KOPT-K1 (cell line): ENCODE results near the gene AKT3.

ENCODE experiments used
- H3K27ac ChIP-seq: fragments of 200-600 bp; sonication (generic); 2 replicates; pipeline ENCODE4 v1.5.1; 2016; ENCODE audit warnings: antibody characterized with exemption, mild to moderate bottlenecking, low read depth, low read length; ENCODE audit not compliant: poor library complexity, severe bottlenecking
- H3K36me3 ChIP-seq: fragments of 200-600 bp; sonication (generic); 2 replicates; pipeline ENCODE4 v1.5.1; 2017; ENCODE audit warnings: antibody characterized with exemption, mild to moderate bottlenecking, low read length, moderate library complexity; ENCODE audit not compliant: insufficient read depth
- H3K9me3 ChIP-seq: fragments of 200-600 bp; sonication (generic); 2 replicates; pipeline ENCODE4 v1.5.1; 2017; ENCODE audit warnings: antibody characterized with exemption, low read length, mild to moderate bottlenecking; ENCODE audit not compliant: insufficient read depth, poor library complexity, severe bottlenecking

Gene AKT3

GRCh38 chr1:243739335-243740003, 110.6 kb downstream of the AKT3 start:
- H3K27ac ChIP-seq: no peak overlapping the region
- peaks cover 16% of the 10 kb centered on the region for H3K9me3 ChIP-seq
- peaks cover 3% of the 10 kb centered on the region; the same call in 1 of the 2 replicates for H3K36me3 ChIP-seq

- peaks cover 7% of the 10 kb centered on the region for H3K9me3 ChIP-seq
- H3K27ac ChIP-seq: no peak overlapping the region
Observed at GRCh38 chr1:243738020-243738419, 112.0 kb downstream of the AKT3 start.

DNA sequence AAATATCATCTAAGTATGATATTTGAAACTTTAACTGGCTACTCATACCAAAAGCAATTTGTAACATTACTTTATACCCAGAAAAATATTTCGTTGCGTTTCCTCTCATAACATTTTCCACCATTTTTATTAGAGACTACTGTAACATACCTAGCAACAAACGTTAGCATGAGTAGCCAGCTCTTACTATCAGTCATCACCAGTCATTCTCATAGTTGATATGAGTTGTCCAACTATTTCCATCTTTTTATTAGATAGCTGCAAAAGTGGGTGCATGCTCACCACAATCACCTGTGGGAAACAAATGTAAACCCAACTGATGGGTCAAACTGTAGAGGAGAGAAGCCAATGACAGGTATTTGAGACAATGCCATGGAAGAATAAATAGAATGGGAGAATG, 114.6 kb downstream of the AKT3 start:
- H3K36me3 ChIP-seq: no peaks in the 10 kb centered on the region
- no peak overlapping the region for H3K27ac ChIP-seq
- peaks cover 5% of the 10 kb centered on the region for H3K9me3 ChIP-seq

More at GRCh38 chr1:243738020-243738419, 112.0 kb downstream of the AKT3 start:
- H3K36me3 ChIP-seq: peaks cover 3% of the 10 kb centered on the region; the same call in 1 of the 2 replicates

GRCh38 chr1:243734308-243734695, 115.7 kb downstream of the AKT3 start:
- Histone ChIP-seq H3K9me3 (peaks cover 11% of the 10 kb centered on the region), H3K27ac (no peak overlapping the region), H3K36me3 (no peaks in the 10 kb centered on the region; the same call in 1 of the 2 replicates)

GRCh38 chr1:243733670-243734307, 116.3 kb downstream of the AKT3 start:
- H3K27ac ChIP-seq: no peak overlapping the region
- H3K9me3 ChIP-seq: peaks cover 11% of the 10 kb centered on the region

DNA sequence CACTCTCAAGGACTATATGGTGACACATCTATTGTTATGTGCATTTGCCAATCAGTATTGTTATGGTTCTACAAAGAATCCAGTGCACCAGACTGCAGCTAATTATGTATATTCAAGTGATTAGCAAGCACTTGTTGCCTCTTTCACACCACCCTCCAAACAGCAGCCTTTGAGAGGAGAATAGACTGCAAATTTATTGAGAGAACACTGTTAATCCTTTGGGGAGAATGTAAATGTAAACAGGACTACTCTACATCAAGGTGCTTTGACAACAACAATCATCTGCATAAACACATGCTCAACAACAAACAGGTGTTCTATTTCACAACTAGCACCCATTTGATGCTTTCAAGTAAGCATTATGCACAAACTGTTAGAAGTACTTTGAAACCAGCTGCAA, 117.4 kb downstream of the AKT3 start:
- no peaks in the 10 kb centered on the region; the same call in 1 of the 2 replicates for H3K36me3 ChIP-seq
- H3K27ac ChIP-seq: no peak overlapping the region
- H3K9me3 ChIP-seq: peaks cover 11% of the 10 kb centered on the region

More at GRCh38 chr1:243733670-243734307, 116.3 kb downstream of the AKT3 start:
- H3K36me3 ChIP-seq: no peaks in the 10 kb centered on the region; the same call in 1 of the 2 replicates

GRCh38 chr1:243731974-243732625, 117.9 kb downstream of the AKT3 start:
- Histone ChIP-seq H3K27ac (no peak overlapping the region), H3K36me3 (no peaks in the 10 kb centered on the region; the same call in 1 of the 2 replicates), H3K9me3 (peaks cover 11% of the 10 kb centered on the region)

- H3K36me3 ChIP-seq: no peaks in the 10 kb centered on the region; the same call in 1 of the 2 replicates
- H3K27ac ChIP-seq: no peak overlapping the region
- H3K9me3 ChIP-seq: peaks cover 11% of the 10 kb centered on the region
Observed at GRCh38 chr1:243731301-243731891, 118.6 kb downstream of the AKT3 start.

- Histone ChIP-seq H3K36me3 (no peaks in the 10 kb centered on the region; the same call in 1 of the 2 replicates), H3K9me3 (peaks cover 11% of the 10 kb centered on the region), H3K27ac (no peak overlapping the region)
Observed at GRCh38 chr1:243730487-243731150, 119.4 kb downstream of the AKT3 start.

DNA sequence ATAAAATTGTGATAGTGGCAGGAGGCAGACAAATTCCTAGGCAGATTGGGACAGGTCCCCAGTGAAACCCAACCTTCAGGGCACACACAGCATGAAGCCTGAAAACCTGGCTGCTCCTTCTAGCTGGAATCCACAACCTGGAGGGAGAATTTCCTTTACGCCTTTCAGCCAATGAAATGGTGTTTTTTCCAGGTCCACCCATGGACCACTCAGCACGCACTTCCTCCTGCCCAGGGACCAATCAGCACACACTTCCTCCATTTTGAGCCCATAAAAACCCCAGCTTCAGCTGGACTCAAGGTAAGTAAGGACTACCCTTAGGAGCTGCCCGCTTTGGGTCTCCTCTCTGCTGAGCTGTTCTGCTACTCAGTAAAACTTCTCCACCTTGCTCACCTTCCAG, 120.1 kb downstream of the AKT3 start:
- H3K9me3 ChIP-seq: peaks cover 11% of the 10 kb centered on the region
- no peaks in the 10 kb centered on the region; the same call in 1 of the 2 replicates for H3K36me3 ChIP-seq
- no peak overlapping the region for H3K27ac ChIP-seq

- Histone ChIP-seq H3K9me3 (peaks cover 11% of the 10 kb centered on the region), H3K36me3 (no peaks in the 10 kb centered on the region; the same call in 1 of the 2 replicates), H3K27ac (no peak overlapping the region)
Observed at GRCh38 chr1:243727503-243728203, 122.4 kb downstream of the AKT3 start.

DNA sequence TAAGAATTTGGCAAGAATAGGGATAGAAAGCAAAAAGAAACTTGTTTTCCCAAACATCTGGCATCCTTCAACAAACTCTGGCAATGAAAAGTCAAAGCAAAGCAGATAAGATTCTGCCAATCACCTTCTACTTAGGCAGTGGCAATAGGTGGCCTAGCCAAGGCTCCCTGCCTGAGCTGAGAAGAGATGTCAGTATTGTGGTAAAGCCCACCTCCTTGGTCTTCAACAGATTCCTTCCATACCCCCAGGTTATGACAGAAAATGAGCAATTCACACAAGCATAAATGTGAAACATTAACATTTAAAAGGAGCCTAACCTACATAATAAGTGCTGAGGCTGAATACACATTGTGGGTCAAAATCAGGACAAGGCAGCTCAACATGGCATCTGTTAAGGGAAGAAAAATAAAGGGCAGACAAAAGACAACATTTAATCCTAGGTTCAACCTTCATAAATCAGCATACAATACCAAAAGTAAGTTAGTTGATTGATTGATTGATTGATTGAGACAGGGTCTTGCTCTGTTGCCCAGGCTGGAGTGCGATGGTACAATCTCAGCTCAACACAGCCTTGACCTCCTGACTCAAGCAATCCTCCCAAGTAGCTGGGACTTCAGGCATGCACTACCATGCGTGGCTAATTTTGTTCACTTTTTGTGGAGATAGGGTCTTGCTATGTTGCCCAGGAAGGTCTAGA, 123.1 kb downstream of the AKT3 start:
- Histone ChIP-seq H3K36me3 (no peaks in the 10 kb centered on the region; the same call in 1 of the 2 replicates), H3K9me3 (peaks cover 11% of the 10 kb centered on the region), H3K27ac (no peak overlapping the region)

GRCh38 chr1:243725846-243726245, 124.2 kb downstream of the AKT3 start:
- no peak overlapping the region for H3K27ac ChIP-seq
- no peaks in the 10 kb centered on the region; the same call in 1 of the 2 replicates for H3K36me3 ChIP-seq
- peaks cover 10% of the 10 kb centered on the region for H3K9me3 ChIP-seq
